Neuronal stem cell (in vitro differentiated cells): ENCODE measurements around the gene OR5T3.

ENCODE experiments used
- DNase-seq: peaks from one replicate; pipeline ENCODE4 v3.0.0-alpha.2; 2013; ENCODE audit warnings: low spot score
- H2AFZ ChIP-seq: one replicate; pipeline ENCODE4 v1.6.1; 2013; ENCODE audit warnings: mild to moderate bottlenecking, low read length, inconsistent platforms
- H2AK5ac ChIP-seq: 2 replicates; pipeline ENCODE4 v1.6.1; 2013; ENCODE audit warnings: low read depth, mild to moderate bottlenecking, inconsistent platforms, low read length, moderate library complexity, mixed read lengths
- H2BK120ac ChIP-seq: 2 replicates; pipeline ENCODE4 v1.6.1; 2013; ENCODE audit warnings: low read depth, mild to moderate bottlenecking, inconsistent platforms, low read length, moderate library complexity, mixed read lengths
- H2BK12ac ChIP-seq: one replicate; pipeline ENCODE4 v1.6.1; 2013; ENCODE audit warnings: low read length, inconsistent platforms
- H2BK15ac ChIP-seq: 2 replicates; pipeline ENCODE4 v1.6.1; 2013; ENCODE audit warnings: mild to moderate bottlenecking, low read length, inconsistent platforms, mixed read lengths
- H2BK5ac ChIP-seq: one replicate; pipeline ENCODE4 v1.6.1; 2013; ENCODE audit warnings: inconsistent platforms, mild to moderate bottlenecking, low read length, moderate library complexity
- H3K14ac ChIP-seq: one replicate; pipeline ENCODE4 v1.6.1; 2013; ENCODE audit warnings: low read length, inconsistent platforms
- H3K18ac ChIP-seq: 2 replicates; pipeline ENCODE4 v1.6.1; 2013; ENCODE audit warnings: low read length, inconsistent platforms
- H3K23ac ChIP-seq: 2 replicates; pipeline ENCODE4 v1.6.1; 2013; ENCODE audit warnings: low read depth, mild to moderate bottlenecking, mixed read lengths, low read length, inconsistent platforms; ENCODE audit not compliant: poor library complexity
- H3K27ac ChIP-seq: replicated peaks from 3 replicates; pipeline ENCODE4 v1.5.1; 2013; ENCODE audit warnings: low read length, inconsistent platforms
- H3K27me3 ChIP-seq, 3 experiments: 2 replicates each; pipeline ENCODE4 v1.6.1; 2013; ENCODE audit warnings: low read length in 3 of 3, mild to moderate bottlenecking in 2 of 3, inconsistent platforms in 1 of 3, low read depth in 1 of 3, mixed read lengths in 1 of 3, moderate library complexity in 1 of 3; ENCODE audit not compliant: control insufficient read depth in 3 of 3, insufficient read depth in 3 of 3
- H3K36me3 ChIP-seq, 2 donors: replicated peaks in 1 of 2; 2 replicates each; pipeline ENCODE4 v1.6.1; 2013; ENCODE audit warnings: low read length in 2 of 2; ENCODE audit not compliant: control insufficient read depth in 2 of 2, insufficient read depth in 2 of 2
- H3K4ac ChIP-seq: 2 replicates; pipeline ENCODE4 v1.6.1; 2013; ENCODE audit warnings: inconsistent platforms, mild to moderate bottlenecking, low read length, moderate library complexity
- H3K4me1 ChIP-seq, 2 donors: 1 replicate in 1 of 2; 2 replicates in 1 of 2; pipeline ENCODE4 v1.6.1; 2013; ENCODE audit warnings: low read length in 2 of 2, low read depth in 1 of 2; ENCODE audit not compliant: control insufficient read depth in 2 of 2, insufficient read depth in 1 of 2
- H3K4me2 ChIP-seq: one replicate; pipeline ENCODE4 v1.6.1; 2013; ENCODE audit warnings: mild to moderate bottlenecking, low read length, inconsistent platforms; ENCODE audit not compliant: insufficient read depth, poor library complexity, severe bottlenecking
- H3K4me3 ChIP-seq, 2 donors: 2 replicates each; pipeline ENCODE4 v1.5.1; 2013; ENCODE audit warnings: low read length in 2 of 2, mild to moderate bottlenecking in 2 of 2, inconsistent platforms in 1 of 2, moderate library complexity in 1 of 2
- H3K79me1 ChIP-seq: one replicate; pipeline ENCODE4 v1.6.1; 2013; ENCODE audit warnings: low read depth, mild to moderate bottlenecking, inconsistent platforms, low read length, moderate library complexity
- H3K9ac ChIP-seq: one replicate; pipeline ENCODE4 v1.6.1; 2013; ENCODE audit warnings: mild to moderate bottlenecking, low read depth, low read length, inconsistent platforms; ENCODE audit not compliant: poor library complexity
- H3K9me3 ChIP-seq, 2 donors: replicated peaks in 1 of 2; 2 replicates each; pipeline versions ENCODE3 to v1.6.1; 2013; ENCODE audit warnings: low read length in 2 of 2, mild to moderate bottlenecking in 2 of 2, inconsistent platforms in 1 of 2, low read depth in 1 of 2, mixed read lengths in 1 of 2, moderate library complexity in 1 of 2; ENCODE audit not compliant: control insufficient read depth in 2 of 2, insufficient read depth in 1 of 2
- H4K8ac ChIP-seq: one replicate; pipeline ENCODE4 v1.6.1; 2013; ENCODE audit warnings: low read depth, mild to moderate bottlenecking, inconsistent platforms, low read length, moderate library complexity
- H4K91ac ChIP-seq: one replicate; pipeline ENCODE4 v1.6.1; 2013; ENCODE audit warnings: low read length, low read depth, mild to moderate bottlenecking, inconsistent platforms; ENCODE audit not compliant: poor library complexity
- WGBS, 2 donors: extraction: QIAGEN DNeasy Blood & Tissue Kit; methylation state at CpG; one replicate each; pipeline ENCODE4 v1.1.7; 2013; ENCODE audit warnings: missing lambda C conversion rate in 2 of 2, mixed read lengths in 1 of 2; ENCODE audit not compliant: insufficient read length in 2 of 2, insufficient replicate concordance in 1 of 2; ENCODE audit errors: extremely low coverage in 2 of 2; 5-methylcytosine and 5-hydroxymethylcytosine counted together

The OR5T3 gene

DNA sequence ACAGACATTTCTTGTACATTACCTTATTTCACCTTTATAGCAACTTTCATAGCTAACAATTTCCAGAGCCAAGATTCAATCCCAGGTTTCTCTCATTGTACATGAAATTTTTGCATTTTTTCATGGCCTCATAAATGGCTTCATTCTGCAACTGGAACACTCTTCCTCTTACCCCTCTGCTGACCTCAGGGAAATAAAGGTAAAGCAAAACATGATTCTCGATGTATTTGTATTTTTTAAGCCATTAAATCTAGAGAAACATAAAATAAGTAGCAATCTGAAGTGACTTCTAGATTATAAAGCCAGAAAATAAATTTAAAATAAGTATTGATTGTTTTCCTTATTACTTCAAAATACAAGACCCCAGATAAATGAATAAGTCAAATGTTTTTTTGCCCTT, 17.9 kb upstream of the OR5T3 start, which contains the start of gene OR5T2:
Gene OR5T2 (minus strand): TSS at position 101 of the 400 bp plus-strand sequence. CDS start 1,193 bp downstream, outside the sequence.
- H2BK12ac ChIP-seq: no peak within 1 kb of the TSS
- no peak within 1 kb of the TSS for H2BK15ac ChIP-seq
- H3K36me3 ChIP-seq: no peaks in the 10 kb centered on the region
- no peaks in the 10 kb centered on the region for H3K4me1 ChIP-seq
- no peak within 1 kb of the TSS for H2BK120ac ChIP-seq
- H2AK5ac ChIP-seq: no peak within 1 kb of the TSS
- H3K9me3 ChIP-seq: no peaks in the 10 kb centered on the region
- no peak for DNase-seq
- no peak within 1 kb of the TSS for H3K4ac ChIP-seq
- no peak within 1 kb of the TSS for H3K18ac ChIP-seq
- H4K91ac ChIP-seq: no peak within 1 kb of the TSS
- H3K27ac ChIP-seq: no peak within 1 kb of the TSS
- H3K79me1 ChIP-seq: no peaks in the 10 kb centered on the region
- WGBS, 2 donors: no CpG with 5 or more reads among the region's 1 CpG
- no peak within 1 kb of the TSS for H2BK5ac ChIP-seq
- no peak within 1 kb of the TSS for H3K4me2 ChIP-seq
- H4K8ac ChIP-seq: no peak within 1 kb of the TSS
- no peaks in the 10 kb centered on the region for H3K27me3 ChIP-seq
- H3K4me3 ChIP-seq: no peak within 1 kb of the TSS
- no peak within 1 kb of the TSS for H3K14ac ChIP-seq
- no peak within 1 kb of the TSS for H3K23ac ChIP-seq
- no peak within 1 kb of the TSS for H2AFZ ChIP-seq
- H3K9ac ChIP-seq: no peak within 1 kb of the TSS

DNA sequence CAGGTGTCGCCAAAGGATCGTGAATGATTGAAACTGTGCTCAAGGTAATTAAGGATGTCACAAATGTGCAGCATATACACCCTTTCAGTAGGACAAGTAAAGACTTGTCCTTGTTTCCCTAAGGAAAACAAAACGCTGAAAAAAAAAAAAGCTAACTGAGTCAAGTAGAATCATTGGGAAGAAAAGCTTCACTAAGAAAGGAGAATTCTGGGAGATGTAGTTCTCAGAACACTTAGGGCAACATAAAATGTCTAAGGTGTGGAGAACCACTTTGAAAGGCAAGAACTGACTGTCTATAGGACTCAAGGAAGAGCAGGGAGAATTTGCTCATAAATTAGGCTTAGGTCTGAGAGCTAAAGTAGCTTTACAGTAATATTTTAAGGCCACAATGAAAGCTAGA, 19.0 kb downstream of the OR5T3 start:
- H2AFZ ChIP-seq: no peak overlapping the region
- WGBS, 2 donors: no CpG with 5 or more reads among the region's 3 CpGs
- H4K91ac ChIP-seq: no peak overlapping the region
- H2BK12ac ChIP-seq: no peak overlapping the region
- H3K4me1 ChIP-seq: no peaks in the 10 kb centered on the region
- no peaks in the 10 kb centered on the region for H3K79me1 ChIP-seq
- H4K8ac ChIP-seq: no peak overlapping the region
- no peak overlapping the region for H2AK5ac ChIP-seq
- H3K4ac ChIP-seq: no peak overlapping the region
- H3K27ac ChIP-seq: no peak overlapping the region
- no peak overlapping the region for H3K18ac ChIP-seq
- no peaks in the 10 kb centered on the region for H3K36me3 ChIP-seq
- no peak overlapping the region for H3K9ac ChIP-seq
- H2BK5ac ChIP-seq: no peak overlapping the region
- no peaks in the 10 kb centered on the region for H3K27me3 ChIP-seq
- H3K4me2 ChIP-seq: no peak overlapping the region
- peaks cover 0 to 1% of the 10 kb centered on the region in 2 donors for H3K9me3 ChIP-seq
- H2BK120ac ChIP-seq: no peak overlapping the region
- H3K23ac ChIP-seq: no peak overlapping the region
- no peak overlapping the region for H3K4me3 ChIP-seq
- H2BK15ac ChIP-seq: no peak overlapping the region
- H3K14ac ChIP-seq: no peak overlapping the region
- DNase-seq: no peak

DNA sequence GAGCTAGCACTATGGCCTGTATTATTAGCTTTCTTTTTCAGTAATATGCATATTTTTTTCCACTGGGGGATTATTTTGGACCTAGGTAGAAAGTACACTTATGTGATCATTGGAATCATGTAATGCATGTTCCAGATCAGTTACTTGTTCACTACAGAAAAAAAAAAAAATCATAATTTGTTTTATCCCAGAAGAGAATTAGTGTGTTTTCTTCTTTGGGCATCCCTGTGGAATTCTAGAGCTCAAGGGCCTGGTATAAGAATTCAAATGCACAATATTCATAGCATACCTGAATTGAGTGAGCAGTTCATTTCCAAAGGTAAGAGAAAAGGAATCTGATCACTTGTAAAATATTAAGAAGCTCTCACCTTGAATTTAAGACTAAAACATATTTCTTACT, 21.8 kb downstream of the OR5T3 start, which contains the start of gene OR5T1:
Gene OR5T1 (plus strand): TSS at position 301 of the 400 bp plus-strand sequence. CDS start 1,485 bp downstream, outside the sequence.
- H2BK15ac ChIP-seq: no peak within 1 kb of the TSS
- H3K27ac ChIP-seq: no peak within 1 kb of the TSS
- H3K14ac ChIP-seq: no peak within 1 kb of the TSS
- H3K79me1 ChIP-seq: no peaks in the 10 kb centered on the region
- no peak within 1 kb of the TSS for H3K4ac ChIP-seq
- H3K9ac ChIP-seq: no peak within 1 kb of the TSS
- H2AK5ac ChIP-seq: no peak within 1 kb of the TSS
- no peak within 1 kb of the TSS for H4K91ac ChIP-seq
- no peaks in the 10 kb centered on the region for H3K36me3 ChIP-seq
- H3K18ac ChIP-seq: no peak within 1 kb of the TSS
- H3K4me3 ChIP-seq: no peak within 1 kb of the TSS
- H2BK120ac ChIP-seq: no peak within 1 kb of the TSS
- no peak within 1 kb of the TSS for H2BK12ac ChIP-seq
- no peak within 1 kb of the TSS for H3K23ac ChIP-seq
- H2BK5ac ChIP-seq: no peak within 1 kb of the TSS
- no peaks in the 10 kb centered on the region for H3K27me3 ChIP-seq
- H3K9me3 ChIP-seq: no peaks in the 10 kb centered on the region
- no peaks in the 10 kb centered on the region for H3K4me1 ChIP-seq
- no peak within 1 kb of the TSS for H3K4me2 ChIP-seq
- no peak within 1 kb of the TSS for H4K8ac ChIP-seq
- no peak for DNase-seq
- H2AFZ ChIP-seq: no peak within 1 kb of the TSS

DNA sequence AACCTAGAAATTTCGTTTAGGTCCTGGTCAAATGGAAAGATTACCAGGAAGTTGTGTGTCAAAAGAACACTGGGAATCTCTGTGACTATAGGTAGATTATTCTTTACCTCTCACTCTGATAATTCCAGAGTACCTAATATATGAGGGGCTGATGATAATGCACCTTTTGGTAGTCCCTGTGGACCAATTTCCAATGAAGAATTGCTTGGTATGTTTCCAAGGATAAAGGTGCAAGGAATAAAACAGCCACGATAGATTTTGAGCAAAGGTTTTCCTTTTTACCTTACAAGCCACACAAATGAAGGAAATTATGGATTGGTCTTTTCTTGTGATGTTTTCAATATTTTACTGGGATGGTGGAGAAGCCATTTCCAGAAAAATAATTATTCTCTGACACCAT, 40.1 kb downstream of the OR5T3 start, which contains the start of gene OR8H1:
Gene OR8H1 (minus strand): TSS at position 101 of the 400 bp plus-strand sequence. CDS start 1,192 bp downstream, outside the sequence.
- Histone ChIP-seq H2BK5ac (no peak within 1 kb of the TSS), H2BK12ac (no peak within 1 kb of the TSS), H3K36me3 (no peaks in the 10 kb centered on the region), H2AFZ (no peak within 1 kb of the TSS), H3K9me3 (no peaks in the 10 kb centered on the region), H3K79me1 (no peaks in the 10 kb centered on the region), H4K91ac (no peak within 1 kb of the TSS), H3K4me2 (no peak within 1 kb of the TSS), H2BK120ac (no peak within 1 kb of the TSS), H3K27me3 (no peaks in the 10 kb centered on the region), H3K9ac (no peak within 1 kb of the TSS), H4K8ac (no peak within 1 kb of the TSS), H3K23ac (no peak within 1 kb of the TSS), H3K14ac (no peak within 1 kb of the TSS), H3K4ac (no peak within 1 kb of the TSS), H3K18ac (no peak within 1 kb of the TSS), H3K4me3 (no peak within 1 kb of the TSS), H3K4me1 (no peaks in the 10 kb centered on the region), H2BK15ac (no peak within 1 kb of the TSS), H2AK5ac (no peak within 1 kb of the TSS), H3K27ac (no peak within 1 kb of the TSS)
- no CpG with 5 or more reads among the region's 2 CpGs for WGBS, 2 donors
- DNase-seq: no peak
